ENCODE data around the gene SLU7. TPM values are rescaled to one million over a fixed set of nuclear protein-coding genes. Genes with fewer than 3 reads are reported as not detected.

Gene SLU7
- total RNA-seq, 4 donors from 2014 or later = 48.1 to 118 (median 83.8) TPM

GRCh38 chr5:160432196-160432595 is 13.3 kb upstream of the SLU7 start:
- TF ChIP-seq POLR2A (IDR thresholded peaks at IDR 0.05) (no peak), CTCF (IDR thresholded peaks at IDR 0.05) (no peak), POLR2AphosphoS5 (IDR thresholded peaks at IDR 0.05) (no peak), EP300 (IDR thresholded peaks at IDR 0.05) (no peak)
- H3K36me3 ChIP-seq = no peaks in the 10 kb centered on the region
- H3K9me3 ChIP-seq = no peaks in the 10 kb centered on the region
- no peak overlapping the region for H3K4me3 ChIP-seq
- no peak overlapping the region for H3K27ac ChIP-seq
- H3K27me3 ChIP-seq = no peaks in the 10 kb centered on the region
- no peak for DNase-seq (ENCODE audit: low spot score in 2 of 2)
- H3K4me1 ChIP-seq = peaks cover 4% of the 10 kb centered on the region
- WGBS = 97% methylated on average over 4 of the region's 4 CpGs

- no peak overlapping the region for H3K4me3 ChIP-seq
- WGBS = 98% methylated on average over 4 of the region's 4 CpGs
- no peaks in the 10 kb centered on the region for H3K36me3 ChIP-seq
- TF ChIP-seq POLR2A (IDR thresholded peaks at IDR 0.05) (no peak), EP300 (IDR thresholded peaks at IDR 0.05) (no peak), CTCF (IDR thresholded peaks at IDR 0.05) (no peak), POLR2AphosphoS5 (IDR thresholded peaks at IDR 0.05) (no peak)
- no peaks in the 10 kb centered on the region for H3K9me3 ChIP-seq
- no peak for DNase-seq (ENCODE audit: low spot score in 2 of 2)
- no peak overlapping the region for H3K27ac ChIP-seq
- H3K4me1 ChIP-seq = peaks cover 11% of the 10 kb centered on the region
- no peaks in the 10 kb centered on the region for H3K27me3 ChIP-seq
Observed at GRCh38 chr5:160427607-160428006, 8.7 kb upstream of the SLU7 start.

GRCh38 chr5:160423099-160423498 is 4.2 kb upstream of the SLU7 start:
- Histone ChIP-seq H3K36me3 (no peaks in the 10 kb centered on the region), H3K9me3 (no peaks in the 10 kb centered on the region), H3K27ac (peak overlapping the region; percentile 87), H3K27me3 (no peaks in the 10 kb centered on the region), H3K4me1 (peaks cover 36% of the 10 kb centered on the region), H3K4me3 (peak overlapping the region; percentile 72)
- WGBS = 39% methylated on average over 2 of the region's 2 CpGs
- no peak for DNase-seq (ENCODE audit: low spot score in 2 of 2)
- TF ChIP-seq CTCF (IDR thresholded peaks at IDR 0.05) = no peak
- no peak for TF ChIP-seq POLR2A (IDR thresholded peaks at IDR 0.05)
- no peak for TF ChIP-seq EP300 (IDR thresholded peaks at IDR 0.05)
- TF ChIP-seq POLR2AphosphoS5 (IDR thresholded peaks at IDR 0.05) = no peak

GRCh38 chr5:160421625-160422258 is 2.9 kb upstream of the SLU7 start, which contains the start of gene PTTG1:
Gene PTTG1, plus strand, starts transcription at chr5:160421855. Its CDS starts 458 bp downstream, at chr5:160422313.
- H3K27me3 ChIP-seq = no peaks in the 10 kb centered on the region
- peak within 1 kb of the TSS; percentile 87 for H3K27ac ChIP-seq
- no peaks in the 10 kb centered on the region for H3K36me3 ChIP-seq
- no peak for TF ChIP-seq POLR2AphosphoS5 (IDR thresholded peaks at IDR 0.05)
- no peak for TF ChIP-seq CTCF (IDR thresholded peaks at IDR 0.05)
- no peak for TF ChIP-seq POLR2A (IDR thresholded peaks at IDR 0.05)
- no peak for TF ChIP-seq EP300 (IDR thresholded peaks at IDR 0.05)
- H3K4me3 ChIP-seq = peak within 1 kb of the TSS; percentile 72
- peaks cover 50% of the 10 kb centered on the region for H3K4me1 ChIP-seq
- no peaks in the 10 kb centered on the region for H3K9me3 ChIP-seq
- 1% methylated on average over 29 of the region's 39 CpGs for WGBS
- peak; percentile 96 to 98 for DNase-seq (ENCODE audit: low spot score in 2 of 2)

- no peaks in the 10 kb centered on the region for H3K27me3 ChIP-seq
- TF ChIP-seq CTCF (IDR thresholded peaks at IDR 0.05) = no peak
- TF ChIP-seq POLR2A (IDR thresholded peaks at IDR 0.05) = no peak
- TF ChIP-seq POLR2AphosphoS5 (IDR thresholded peaks at IDR 0.05) = no peak
- no peak for TF ChIP-seq EP300 (IDR thresholded peaks at IDR 0.05)
- no peak overlapping the region for H3K27ac ChIP-seq
- DNase-seq (ENCODE audit: low spot score in 2 of 2) = no peak
- H3K4me3 ChIP-seq = no peak overlapping the region
- H3K9me3 ChIP-seq = no peaks in the 10 kb centered on the region
- peaks cover 5% of the 10 kb centered on the region for H3K36me3 ChIP-seq
- H3K4me1 ChIP-seq = peaks cover 59% of the 10 kb centered on the region
Observed at GRCh38 chr5:160420331-160420610, 1.4 kb upstream of the SLU7 start.

Measured in suprapubic skin (tissue), 4 donors.